ENCODE measurements around the gene POU5F1.

DNA sequence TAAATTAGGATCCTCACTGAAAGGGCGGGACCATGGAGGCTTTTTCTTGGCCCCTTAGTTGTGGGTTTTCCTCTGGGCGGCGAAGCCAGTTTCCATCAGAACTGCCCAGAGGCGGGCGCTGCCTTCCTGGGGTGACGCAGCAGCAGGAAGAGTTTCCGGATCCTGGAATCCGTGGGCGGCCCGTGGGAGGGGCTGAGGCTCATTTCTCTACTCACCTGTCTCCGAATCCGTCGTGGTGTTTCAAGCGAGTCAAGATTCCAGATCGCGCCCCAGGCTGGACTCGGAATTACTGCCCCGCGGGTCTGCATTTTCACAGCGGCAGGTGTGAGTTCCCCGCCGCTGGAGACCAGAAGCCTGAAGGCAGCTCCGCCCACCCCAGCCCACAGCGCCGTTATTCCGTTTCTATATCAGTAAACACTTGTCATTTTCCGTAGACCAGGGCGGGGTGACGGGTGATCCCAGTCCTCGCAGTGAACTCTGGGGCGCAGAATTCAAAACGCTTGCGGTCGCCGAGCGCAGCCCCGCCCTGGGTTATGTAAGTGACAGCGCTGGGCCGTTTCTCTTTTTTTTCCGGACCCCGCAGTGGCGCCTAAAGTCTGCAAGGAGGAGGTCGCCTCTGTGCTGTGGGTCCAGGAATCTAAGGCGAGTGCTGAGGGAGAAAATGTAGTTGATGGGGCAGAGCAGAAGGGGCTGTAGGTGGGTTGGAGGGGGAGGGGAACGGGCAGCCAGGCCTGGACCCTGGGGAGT is 27.2 kb upstream of the POU5F1 start:
- TF ChIP-seq, protein P1, sequence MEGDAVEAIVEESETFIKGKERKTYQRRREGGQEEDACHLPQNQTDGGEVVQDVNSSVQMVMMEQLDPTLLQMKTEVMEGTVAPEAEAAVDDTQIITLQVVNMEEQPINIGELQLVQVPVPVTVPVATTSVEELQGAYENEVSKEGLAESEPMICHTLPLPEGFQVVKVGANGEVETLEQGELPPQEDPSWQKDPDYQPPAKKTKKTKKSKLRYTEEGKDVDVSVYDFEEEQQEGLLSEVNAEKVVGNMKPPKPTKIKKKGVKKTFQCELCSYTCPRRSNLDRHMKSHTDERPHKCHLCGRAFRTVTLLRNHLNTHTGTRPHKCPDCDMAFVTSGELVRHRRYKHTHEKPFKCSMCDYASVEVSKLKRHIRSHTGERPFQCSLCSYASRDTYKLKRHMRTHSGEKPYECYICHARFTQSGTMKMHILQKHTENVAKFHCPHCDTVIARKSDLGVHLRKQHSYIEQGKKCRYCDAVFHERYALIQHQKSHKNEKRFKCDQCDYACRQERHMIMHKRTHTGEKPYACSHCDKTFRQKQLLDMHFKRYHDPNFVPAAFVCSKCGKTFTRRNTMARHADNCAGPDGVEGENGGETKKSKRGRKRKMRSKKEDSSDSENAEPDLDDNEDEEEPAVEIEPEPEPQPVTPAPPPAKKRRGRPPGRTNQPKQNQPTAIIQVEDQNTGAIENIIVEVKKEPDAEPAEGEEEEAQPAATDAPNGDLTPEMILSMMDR (IDR thresholded peaks at IDR 0.05): no peak
- TF ChIP-seq POLR2A (IDR thresholded peaks at IDR 0.05): peak; percentile 70 to 75

All from uterus (tissue), 2 donors.